VCaP (cell line): ENCODE data around the gene TCP1.

Experiments
- H3K27ac ChIP-seq: fragments of 450-650 bp; 2 replicates; pipeline ENCODE4 v1.5.1; 2017
- CTCF ChIP-seq: fragments of 450-650 bp; conservative IDR thresholded peaks from 2 replicates; pipeline ENCODE4 v1.5.1; 2017; ENCODE audit warnings: mild to moderate bottlenecking, moderate library complexity

The TCP1 gene

GRCh38 chr6:159809149-159809548 is 19.7 kb upstream of the TCP1 start:
- H3K27ac ChIP-seq = no peak overlapping the region
- TF ChIP-seq CTCF = no peak

- no peak overlapping the region for H3K27ac ChIP-seq
- TF ChIP-seq CTCF = no peak
Observed at GRCh38 chr6:159808647-159809046, 19.2 kb upstream of the TCP1 start.

- no peak for TF ChIP-seq CTCF
- H3K27ac ChIP-seq = peak overlapping the region; percentile 42
Observed at GRCh38 chr6:159807150-159807858, 17.9 kb upstream of the TCP1 start.

- no peak overlapping the region for H3K27ac ChIP-seq
- TF ChIP-seq CTCF = no peak
Observed at GRCh38 chr6:159806021-159806458, 16.6 kb upstream of the TCP1 start.

DNA sequence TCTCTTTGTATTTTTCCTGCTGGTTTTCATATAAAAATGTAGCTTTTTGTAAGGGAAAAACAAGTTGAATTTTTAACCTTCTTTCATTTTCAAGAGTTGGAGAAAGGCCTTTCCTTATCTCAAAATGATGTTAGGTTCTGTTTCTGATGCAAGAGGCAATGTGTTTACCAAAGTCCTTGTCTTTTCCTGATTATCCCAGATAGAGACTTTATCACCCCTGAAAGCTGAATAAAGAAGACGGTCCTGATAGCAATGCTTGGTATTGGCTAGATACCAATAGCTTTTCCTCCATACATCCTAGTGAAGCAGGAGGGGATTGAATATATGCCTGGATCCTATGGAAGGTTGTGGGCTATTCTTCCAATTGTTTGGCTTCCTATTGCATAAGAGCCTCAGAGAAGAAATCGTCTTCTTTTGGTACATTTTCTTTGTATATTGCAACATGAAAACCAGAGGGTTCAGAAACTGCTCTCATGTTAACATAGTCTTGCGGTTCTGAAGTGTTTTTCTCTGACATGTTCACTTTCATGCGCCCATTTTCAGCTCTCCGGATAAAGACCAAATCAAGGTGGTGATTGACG is 16.1 kb upstream of the TCP1 start:
- TF ChIP-seq CTCF = no peak
- no peak overlapping the region for H3K27ac ChIP-seq

GRCh38 chr6:159804504-159804903 is 15.1 kb upstream of the TCP1 start:
- TF ChIP-seq CTCF = no peak
- no peak overlapping the region for H3K27ac ChIP-seq

DNA sequence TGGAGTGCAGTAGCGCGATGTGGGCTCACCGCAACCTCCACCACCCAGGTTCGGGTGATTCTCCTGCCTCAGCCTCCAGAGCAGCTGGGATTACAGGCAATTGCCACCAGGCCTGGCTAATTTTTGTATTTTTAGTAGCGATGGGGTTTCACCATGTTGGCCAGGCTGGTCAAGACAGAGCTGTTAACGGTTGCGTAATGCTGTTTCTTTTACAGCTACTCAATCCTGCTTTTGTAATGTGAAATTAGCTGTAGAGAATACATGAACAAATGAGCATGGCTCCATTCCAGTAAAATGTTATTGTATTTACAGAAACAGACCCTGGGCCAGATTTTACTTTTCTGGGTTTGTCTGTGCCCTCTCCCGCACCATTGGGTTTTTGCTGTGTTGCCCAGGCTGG is 12.5 kb upstream of the TCP1 start:
- TF ChIP-seq CTCF = no peak
- no peak overlapping the region for H3K27ac ChIP-seq
